ENCODE results near the gene IQSEC2. TPM values are rescaled to one million over a fixed set of nuclear protein-coding genes. Genes with fewer than 3 reads are reported as not detected.
A peak's percentile ranks its signal among the peaks of the same experiment; 100 is the strongest.

Gene IQSEC2
- total RNA-seq, 6 experiments from 2014 or later = 1.9 to 2.8 (median 2.2) TPM

DNA sequence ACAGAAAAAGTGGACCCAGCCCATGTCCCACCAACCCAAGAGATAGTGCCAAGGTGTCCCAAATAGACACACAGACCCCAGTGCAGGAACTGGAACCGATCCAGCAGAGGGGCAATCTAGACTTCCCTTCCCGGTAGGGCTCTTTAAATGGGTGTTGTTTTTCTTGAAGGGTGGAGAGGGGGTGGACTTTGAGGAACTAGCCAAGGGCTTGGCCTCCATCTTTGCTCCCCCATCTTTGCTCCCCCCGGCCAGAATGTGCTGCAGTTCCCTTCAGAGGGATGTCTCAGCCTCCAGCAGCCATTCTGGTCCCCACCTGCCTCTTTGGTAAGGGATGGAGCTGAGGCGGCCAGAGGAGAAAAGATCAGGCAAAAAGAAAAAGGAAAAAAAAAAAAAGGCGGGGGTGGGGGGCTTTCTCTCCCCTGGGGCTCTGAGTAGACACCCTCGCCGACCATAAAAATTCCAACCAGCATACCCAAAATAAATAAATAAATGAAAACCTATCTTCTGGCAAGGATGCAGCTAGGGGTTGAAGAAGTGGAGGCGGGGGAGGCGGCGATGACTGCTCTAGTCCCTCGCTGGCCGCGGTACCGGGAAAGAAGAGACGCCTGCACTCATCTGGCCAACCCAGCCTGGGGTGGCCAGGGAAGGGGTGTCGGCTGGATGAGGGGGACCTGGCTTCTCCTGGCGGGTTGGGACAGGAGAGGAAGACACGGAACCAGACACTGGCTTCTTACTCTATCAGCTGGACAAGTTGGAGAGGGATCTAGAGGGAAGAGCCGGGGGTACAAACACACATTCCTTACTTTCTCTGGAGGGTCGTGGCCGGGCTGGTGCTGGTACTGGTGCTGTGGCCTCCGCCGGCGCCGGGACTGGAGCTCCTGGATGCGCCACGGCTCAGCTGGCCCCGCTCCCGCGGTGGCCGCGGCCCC lies 38.5 kb upstream of the IQSEC2 start:
- intact Hi-C loops (cut with DNase I) = loop anchor here (10.0 kb wide), 1 partner anchor 115 kb away; the partner anchor contains the start of gene HSD17B10 (in 2 of the 2)
- H3K36me3 ChIP-seq = no peaks in the 10 kb centered on the region
- H3K9me3 ChIP-seq = no peaks in the 10 kb centered on the region
- peak overlapping the region; percentile 43 to 53 (median 47) for H3K4me3 ChIP-seq
- no peak overlapping the region for H3K27ac ChIP-seq
- 6% methylated on average over 13 of the region's 32 CpGs for WGBS (ENCODE audit: insufficient coverage, low coverage, low lambda C conversion rate, missing lambda C conversion rate)
- ATAC-seq = no peak
- H3K4me1 ChIP-seq = peaks cover 0 to 4% (median 0%) of the 10 kb centered on the region in 4 donors
- DNase-seq = no peak
- TF ChIP-seq CTCF (IDR thresholded peaks at IDR 0.05) = no peak
- no peak for TF ChIP-seq POLR2A (IDR thresholded peaks at IDR 0.05)
- peaks cover 0 to 6% of the 10 kb centered on the region in 2 donors for H3K27me3 ChIP-seq

DNA sequence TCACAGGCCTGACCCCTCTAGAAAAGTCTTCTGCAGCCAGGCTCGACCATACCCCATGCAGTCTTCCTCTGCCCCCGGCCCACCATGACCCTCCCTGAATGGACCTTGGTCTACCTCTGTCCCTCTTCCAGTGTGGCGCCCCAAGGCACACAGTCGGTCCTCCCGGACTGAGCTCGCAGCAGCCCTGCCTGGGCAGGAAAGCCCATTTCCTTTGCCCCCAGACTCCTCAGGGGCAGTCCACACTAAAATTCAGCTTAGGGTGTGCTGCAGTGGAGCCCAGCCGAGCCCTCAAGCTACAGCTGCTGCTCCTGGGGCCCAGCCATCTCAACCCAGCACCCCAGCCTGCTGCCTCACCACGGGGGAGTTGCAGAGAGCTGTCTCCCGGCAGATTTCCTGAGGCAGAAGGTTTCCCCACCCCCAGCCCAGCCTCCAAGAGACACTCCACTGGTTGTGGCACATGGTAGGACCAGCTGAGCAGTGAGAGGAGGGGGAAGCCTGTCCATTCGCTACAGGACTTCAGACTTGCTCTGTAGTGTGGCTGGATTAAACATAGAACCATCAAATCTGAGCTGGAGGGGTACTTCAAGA lies 37.5 kb upstream of the IQSEC2 start:
- 49% methylated on average over 5 of the region's 10 CpGs for WGBS (ENCODE audit: insufficient coverage, low coverage, low lambda C conversion rate, missing lambda C conversion rate)

GRCh38 chrX:53317365-53318069 lies 36.1 kb upstream of the IQSEC2 start:
- DNase-seq (peak; percentile 50 to 75 (median 72)), ATAC-seq (peak; percentile 79 to 82 (median 79))
- no peaks in the 10 kb centered on the region for H3K36me3 ChIP-seq
- no peak for TF ChIP-seq POLR2A (IDR thresholded peaks at IDR 0.05)
- TF ChIP-seq CTCF (IDR thresholded peaks at IDR 0.05) = peak; percentile 64 to 87 (median 86)
- peaks cover 0 to 6% of the 10 kb centered on the region in 2 donors for H3K27me3 ChIP-seq
- WGBS (ENCODE audit: insufficient coverage, low coverage, low lambda C conversion rate, missing lambda C conversion rate) = 11% methylated on average over 3 of the region's 10 CpGs
- intact Hi-C loops (cut with DNase I) = loop anchor here (10.0 kb wide), 1 partner anchor 117 kb away; the partner anchor contains the start of gene HSD17B10 (in 2 of the 2)
- peaks cover 0 to 4% (median 0%) of the 10 kb centered on the region in 4 donors for H3K4me1 ChIP-seq
- H3K4me3 ChIP-seq = no peak overlapping the region
- H3K27ac ChIP-seq = no peak overlapping the region
- no peaks in the 10 kb centered on the region for H3K9me3 ChIP-seq

More for the DNA sequence above, 37.5 kb upstream of the IQSEC2 start:
- Histone ChIP-seq H3K9me3 (no peaks in the 10 kb centered on the region), H3K27ac (no peak overlapping the region), H3K4me1 (peaks cover 0 to 4% (median 0%) of the 10 kb centered on the region in 4 donors), H3K36me3 (no peaks in the 10 kb centered on the region), H3K4me3 (no peak overlapping the region), H3K27me3 (peaks cover 0 to 6% of the 10 kb centered on the region in 2 donors)
- no peak for TF ChIP-seq POLR2A (IDR thresholded peaks at IDR 0.05)
- no peak for TF ChIP-seq CTCF (IDR thresholded peaks at IDR 0.05)
- ATAC-seq (no peak), DNase-seq (no peak)
- intact Hi-C loops (cut with DNase I) = loop anchor here (10.0 kb wide), 1 partner anchor 116 kb away; the partner anchor contains the start of gene HSD17B10 (in 2 of the 2)

GRCh38 chrX:53316860-53317237 lies 35.5 kb upstream of the IQSEC2 start:
- WGBS (ENCODE audit: insufficient coverage, low coverage, low lambda C conversion rate, missing lambda C conversion rate) = 17% methylated on average over 6 of the region's 6 CpGs
- no peak overlapping the region for H3K4me3 ChIP-seq
- no peaks in the 10 kb centered on the region for H3K36me3 ChIP-seq
- no peaks in the 10 kb centered on the region for H3K9me3 ChIP-seq
- H3K27ac ChIP-seq = no peak overlapping the region
- no peaks in the 10 kb centered on the region for H3K27me3 ChIP-seq
- intact Hi-C loops (cut with DNase I) = loop anchor here (10.0 kb wide), 1 partner anchor 118 kb away; the partner anchor contains the start of gene HSD17B10 (in 2 of the 2)
- TF ChIP-seq POLR2A (IDR thresholded peaks at IDR 0.05) = no peak
- TF ChIP-seq CTCF (IDR thresholded peaks at IDR 0.05) = no peak
- DNase-seq (no peak), ATAC-seq (no peak)
- H3K4me1 ChIP-seq = peaks cover 0 to 4% (median 0%) of the 10 kb centered on the region in 4 donors
